Measurements from ENCODE around the gene WDR20.
"Not testable (repeated sequence)": the region's sequence is repeated elsewhere in the genome, so short reads cannot be mapped to it uniquely, and the experiment has no call there.

The WDR20 gene

DNA sequence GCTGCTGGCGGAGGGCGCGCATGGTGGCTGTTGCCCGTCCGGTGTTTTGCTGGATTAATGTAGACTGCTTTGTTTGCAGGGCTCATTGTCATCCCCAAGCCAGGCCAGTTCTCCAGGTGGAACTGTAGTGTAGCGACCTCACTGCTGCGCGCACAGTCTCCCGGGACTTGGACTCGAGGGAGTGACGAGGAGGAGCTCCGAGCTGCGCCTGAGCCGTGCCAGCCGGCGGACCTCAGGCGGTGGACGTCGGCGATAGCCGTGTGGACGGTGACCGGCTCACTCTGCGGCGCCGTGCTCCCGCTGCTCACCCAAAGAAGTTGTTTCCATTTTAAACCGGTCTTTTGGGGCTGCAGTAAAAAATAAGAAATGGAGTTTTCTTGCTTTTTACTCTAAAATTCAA lies 83.1 kb downstream of the WDR20 start:
- no peak for DNase-seq

DNA sequence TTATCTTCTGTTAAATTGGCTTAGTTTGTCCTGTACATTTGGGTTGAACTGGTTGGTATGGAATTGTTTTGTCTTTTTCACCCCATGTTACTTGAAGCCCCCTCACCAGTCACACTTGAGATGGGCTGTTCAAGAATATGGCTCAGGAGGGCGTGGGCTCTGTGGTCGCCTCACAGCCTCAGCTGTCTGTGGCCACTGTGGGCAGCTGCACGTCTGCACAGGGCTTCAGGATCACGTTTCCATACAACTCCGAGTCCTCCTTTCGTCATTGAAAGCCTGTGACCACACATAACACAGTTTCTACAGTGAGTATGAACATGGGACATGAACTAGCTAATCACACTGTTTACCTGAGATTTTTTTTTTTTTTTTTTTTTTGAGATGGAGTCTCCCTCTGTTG lies 84.0 kb downstream of the WDR20 start:
- no peak for DNase-seq

DNA sequence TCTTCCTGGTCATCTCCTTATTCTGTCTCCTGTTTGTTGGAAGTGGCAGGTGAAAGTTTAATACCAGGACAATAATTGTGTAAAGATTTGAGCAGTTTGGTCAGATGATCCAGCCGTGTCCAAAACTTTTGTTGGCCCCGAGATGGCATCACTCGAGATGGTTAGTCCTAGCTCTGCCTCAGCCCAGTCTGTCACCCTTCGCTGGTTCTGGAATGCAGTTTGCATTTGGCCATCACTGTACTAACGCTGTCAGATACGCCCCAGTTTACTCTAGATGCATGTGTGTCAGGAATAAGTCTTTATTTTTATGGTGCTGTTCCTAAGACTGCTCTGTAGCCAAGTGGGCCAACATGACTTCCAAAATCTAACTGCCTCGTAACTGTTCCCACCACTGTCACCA lies 85.7 kb downstream of the WDR20 start:
- no peak for DNase-seq

DNA sequence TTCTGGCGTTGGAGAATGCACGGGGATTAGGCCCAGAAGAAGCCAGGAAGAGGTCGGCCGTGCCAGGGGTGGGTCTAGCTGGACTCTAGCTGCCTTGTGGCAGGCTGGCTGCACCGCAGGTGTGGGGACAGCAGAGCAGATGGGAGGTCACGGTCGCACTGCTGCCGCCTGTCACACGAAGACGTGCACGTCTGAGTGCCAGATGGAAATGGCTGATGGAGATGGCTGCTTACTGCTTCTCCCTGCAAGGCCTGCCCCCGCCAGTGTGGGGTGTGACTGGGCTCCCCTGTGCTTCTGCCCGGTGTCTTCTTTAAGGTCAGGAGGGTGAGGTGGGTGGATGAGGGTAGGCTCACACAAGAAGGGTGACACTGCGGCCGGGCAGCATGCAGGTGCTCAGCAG lies 86.2 kb downstream of the WDR20 start:
- no peak for DNase-seq

DNA sequence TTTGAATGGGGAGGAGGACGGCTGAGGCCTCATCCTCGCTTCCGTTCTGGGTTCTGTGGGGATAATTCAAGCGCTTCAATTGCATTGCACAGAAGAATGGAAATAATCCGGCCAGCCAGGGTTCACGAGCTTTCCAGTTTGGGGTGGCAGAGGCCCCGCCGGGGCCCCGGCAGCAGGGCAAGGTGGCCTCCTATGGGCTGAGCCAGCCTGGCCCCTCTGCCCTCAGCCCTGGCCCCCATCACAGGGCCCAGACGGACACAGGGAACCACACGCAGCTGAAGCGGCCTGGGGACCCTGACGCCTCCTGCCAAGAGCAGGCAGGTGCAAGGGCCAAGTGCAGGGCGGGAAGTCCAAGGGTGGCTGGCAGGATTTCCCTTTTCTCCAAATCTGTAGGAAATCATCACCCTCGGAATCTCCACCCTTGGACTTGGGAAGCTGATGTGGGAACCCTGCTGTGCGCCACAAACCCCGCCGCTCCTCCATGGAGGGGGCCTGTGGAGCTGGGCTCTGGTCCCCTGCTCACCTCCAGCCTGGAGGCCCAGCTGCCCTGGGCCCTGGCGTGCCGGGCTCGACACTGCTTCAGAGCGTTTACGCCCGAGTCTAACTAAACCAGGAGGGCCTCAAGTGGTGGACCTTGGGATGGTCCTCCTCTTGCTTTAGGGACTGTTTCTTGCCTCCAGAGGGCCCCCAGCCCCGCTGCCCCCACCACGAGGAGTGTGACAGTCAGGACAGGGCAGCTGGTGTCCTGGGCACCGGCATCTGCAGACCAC lies 86.8 kb downstream of the WDR20 start:
- DNase-seq, result no peak

DNA sequence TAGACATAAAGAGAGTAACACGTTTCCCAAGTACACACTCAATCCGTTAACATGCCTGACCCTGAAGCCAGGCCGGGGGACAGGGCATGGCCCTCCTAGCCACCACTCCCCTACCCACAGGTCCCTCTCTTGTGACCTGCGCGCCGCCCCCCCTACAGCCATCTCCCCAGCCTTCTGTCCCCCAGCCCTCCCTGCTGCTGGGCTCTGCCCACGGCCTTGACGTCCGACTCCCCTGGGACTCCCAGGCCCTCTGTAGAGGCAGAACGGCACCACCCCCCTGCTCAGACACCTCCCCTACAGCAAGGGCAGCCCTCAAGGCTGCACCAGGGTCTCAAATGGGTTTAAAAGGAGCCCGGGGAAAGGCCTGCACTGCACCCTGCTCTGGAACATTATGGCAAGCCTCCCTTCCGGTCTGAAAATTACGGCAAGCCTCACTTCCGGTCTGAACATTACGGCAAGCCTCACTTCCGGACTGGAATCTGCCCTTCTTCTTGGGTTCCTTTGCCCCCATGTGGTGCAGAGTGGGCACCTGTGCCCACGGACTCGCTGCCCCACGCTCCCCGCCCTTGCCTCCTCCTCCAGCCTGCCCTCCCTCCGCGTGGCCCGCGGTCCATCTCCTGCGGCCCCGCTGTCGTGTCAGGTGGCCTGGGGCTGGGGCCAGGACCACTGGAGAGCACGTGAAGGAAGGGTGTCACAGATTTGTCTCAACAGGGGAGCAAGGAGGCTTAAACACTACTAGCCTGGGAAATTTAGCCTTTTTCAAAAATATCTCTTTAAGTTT lies 87.7 kb downstream of the WDR20 start:
- no peak for DNase-seq

DNA sequence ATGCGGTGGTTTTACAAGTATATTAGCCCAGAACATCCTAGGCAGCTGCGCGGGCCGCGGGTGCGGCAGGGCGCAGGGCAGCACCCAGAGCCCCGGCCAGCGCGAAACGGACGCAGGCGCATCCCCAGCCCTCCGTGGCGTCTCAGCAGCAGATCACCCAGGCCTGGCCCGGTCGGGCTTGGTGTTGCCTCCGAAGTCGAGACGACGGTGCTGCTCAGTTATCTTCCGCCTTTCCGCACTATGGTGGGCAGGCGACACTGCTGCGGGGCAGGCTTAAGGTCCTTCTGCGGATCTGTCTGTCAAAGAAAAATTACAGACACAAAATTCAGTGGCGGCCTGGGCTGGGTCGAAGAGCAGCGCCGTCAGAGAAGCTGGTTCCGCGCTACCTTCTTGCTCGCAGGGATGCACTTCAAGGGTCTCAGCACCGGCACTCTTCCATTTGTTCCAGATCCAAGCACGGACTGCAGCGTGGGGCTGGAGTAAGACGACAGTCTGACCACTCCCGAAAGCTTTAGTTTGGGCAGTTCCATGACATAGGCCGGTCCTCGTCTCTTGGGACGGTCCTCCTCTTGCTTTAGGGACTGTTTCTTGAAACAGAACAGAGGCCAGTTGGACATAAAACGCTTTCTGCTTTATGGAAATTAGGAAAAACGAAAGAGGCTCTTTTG lies 89.5 kb downstream of the WDR20 start:
- no peak for DNase-seq

DNA sequence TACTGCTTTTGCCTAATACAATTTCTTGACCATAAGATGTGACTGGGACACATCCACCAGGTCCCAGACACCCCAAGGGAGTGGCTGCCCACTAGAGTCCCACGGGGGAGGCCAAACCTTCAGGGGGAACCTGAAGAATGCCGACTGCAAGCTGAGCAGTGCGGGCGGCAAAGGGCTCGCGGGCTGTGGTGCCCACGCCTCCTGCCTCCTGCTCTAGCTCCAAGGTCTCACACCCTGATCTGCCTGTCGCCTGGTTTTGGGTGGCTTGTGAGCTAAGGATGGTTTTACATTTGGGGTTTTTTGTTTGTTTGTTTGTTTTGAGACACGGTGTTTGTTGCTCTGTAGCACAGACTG lies 90.0 kb downstream of the WDR20 start:
- no peak for DNase-seq

DNA sequence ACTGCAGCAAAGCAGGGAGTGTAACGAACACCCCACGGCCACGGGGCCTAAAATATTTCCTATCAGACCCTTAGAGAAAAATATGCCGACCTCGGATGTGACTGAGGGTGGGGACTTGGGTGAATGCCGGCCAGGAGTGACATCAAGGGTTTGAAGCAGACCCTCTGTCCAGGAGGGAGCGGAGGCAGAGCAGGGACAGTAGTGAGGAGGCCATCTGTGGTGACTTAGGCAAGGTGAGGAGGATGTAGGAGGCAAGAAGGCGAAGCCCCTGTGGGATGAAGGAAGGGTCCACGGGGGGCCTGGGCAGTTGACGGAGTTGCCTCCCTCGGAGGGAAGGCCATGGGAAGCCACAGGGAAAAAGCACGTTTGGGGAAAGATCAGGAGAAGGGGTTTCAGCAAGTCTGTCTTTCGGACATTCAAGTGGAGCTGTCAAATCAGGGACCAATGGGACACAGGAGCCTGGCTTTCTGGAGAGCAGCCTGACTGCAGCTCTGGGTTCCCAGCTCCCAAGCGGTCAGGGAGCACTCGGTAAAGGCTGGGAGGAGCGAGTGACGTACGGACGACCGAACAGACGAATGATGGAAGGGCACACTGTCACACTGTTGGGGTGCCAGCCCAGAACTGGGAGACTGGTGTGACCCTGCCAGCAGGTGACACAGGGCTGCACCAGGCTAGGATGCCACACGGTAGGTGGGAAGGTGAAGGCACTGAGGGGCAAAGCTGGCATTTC lies 90.9 kb downstream of the WDR20 start:
- DNase-seq, result no peak

DNA sequence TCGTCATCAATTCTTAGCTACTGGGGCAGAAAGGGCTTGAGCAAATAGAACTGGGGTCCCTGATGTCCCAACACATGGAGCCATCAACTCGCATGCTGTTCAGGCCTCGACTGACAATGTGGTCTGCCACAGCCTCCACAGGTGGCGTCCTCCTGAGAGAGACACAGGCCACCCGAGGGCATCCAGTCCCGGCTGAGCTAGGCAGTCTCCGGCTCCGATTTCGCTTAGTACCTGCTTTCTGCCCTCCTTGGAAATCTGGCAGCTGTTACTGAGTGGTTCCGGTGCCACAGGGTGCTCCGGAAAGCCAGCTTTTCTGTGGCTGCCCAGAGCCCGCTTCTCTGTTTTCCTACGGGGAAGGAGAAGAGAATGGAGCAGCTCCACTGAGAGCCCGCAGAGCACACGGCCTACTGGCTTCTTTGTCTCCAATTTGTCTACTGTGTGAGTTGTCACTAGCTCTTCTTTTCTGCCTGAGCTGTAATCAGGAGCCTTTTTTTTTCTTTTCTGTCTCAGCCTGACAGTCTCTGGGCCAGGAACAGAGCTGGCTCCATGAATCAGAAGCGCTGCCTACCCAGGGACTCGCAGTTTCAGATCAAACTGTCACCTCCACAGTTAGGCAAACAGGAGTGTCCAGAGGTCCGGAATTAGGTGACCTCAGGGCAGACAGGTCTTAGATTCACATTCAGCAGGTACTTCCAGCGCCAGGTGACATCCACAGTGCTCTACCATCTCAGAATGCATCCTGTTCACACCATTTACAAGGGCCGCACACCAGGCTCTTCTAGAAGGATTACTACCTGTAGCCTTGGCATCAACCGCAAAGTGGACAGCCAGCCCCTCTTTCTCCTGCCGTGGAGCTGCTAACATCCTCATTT lies 92.0 kb downstream of the WDR20 start:
- no peak for DNase-seq

DNA sequence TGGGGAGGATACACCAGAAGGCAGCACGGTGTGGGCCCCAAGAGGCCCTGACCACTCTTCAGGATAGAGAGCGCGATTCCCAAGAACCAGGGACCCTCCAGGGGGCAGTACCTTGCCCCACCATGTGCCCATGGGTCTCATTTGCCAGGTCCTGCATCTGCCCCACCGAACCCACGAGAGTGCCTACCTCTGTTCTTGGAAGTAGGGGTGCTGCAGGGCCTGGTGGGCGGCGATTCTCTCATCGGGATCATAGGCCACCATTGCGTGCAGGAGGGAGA lies 92.6 kb downstream of the WDR20 start:
- no peak for DNase-seq

DNA sequence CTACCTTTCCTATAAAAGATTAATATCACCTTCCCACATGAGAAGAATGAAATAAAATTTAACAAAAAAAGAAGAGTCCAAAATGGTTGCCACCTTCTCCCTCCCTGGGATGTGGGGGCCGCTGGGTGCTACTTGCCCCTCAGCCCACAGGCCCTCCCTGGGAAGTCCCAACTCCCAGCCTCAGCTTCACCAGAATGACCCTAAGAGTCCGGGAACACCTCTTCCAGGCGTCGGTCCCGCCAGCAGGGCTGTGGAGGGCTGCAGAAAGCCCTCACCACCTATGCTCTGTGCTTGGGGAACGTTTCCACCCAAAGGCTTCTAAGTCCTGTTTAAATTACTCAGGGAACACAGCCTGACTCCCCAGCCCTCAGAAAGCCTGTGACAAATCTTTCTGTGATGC lies 93.4 kb downstream of the WDR20 start:
- no peak for DNase-seq

DNA sequence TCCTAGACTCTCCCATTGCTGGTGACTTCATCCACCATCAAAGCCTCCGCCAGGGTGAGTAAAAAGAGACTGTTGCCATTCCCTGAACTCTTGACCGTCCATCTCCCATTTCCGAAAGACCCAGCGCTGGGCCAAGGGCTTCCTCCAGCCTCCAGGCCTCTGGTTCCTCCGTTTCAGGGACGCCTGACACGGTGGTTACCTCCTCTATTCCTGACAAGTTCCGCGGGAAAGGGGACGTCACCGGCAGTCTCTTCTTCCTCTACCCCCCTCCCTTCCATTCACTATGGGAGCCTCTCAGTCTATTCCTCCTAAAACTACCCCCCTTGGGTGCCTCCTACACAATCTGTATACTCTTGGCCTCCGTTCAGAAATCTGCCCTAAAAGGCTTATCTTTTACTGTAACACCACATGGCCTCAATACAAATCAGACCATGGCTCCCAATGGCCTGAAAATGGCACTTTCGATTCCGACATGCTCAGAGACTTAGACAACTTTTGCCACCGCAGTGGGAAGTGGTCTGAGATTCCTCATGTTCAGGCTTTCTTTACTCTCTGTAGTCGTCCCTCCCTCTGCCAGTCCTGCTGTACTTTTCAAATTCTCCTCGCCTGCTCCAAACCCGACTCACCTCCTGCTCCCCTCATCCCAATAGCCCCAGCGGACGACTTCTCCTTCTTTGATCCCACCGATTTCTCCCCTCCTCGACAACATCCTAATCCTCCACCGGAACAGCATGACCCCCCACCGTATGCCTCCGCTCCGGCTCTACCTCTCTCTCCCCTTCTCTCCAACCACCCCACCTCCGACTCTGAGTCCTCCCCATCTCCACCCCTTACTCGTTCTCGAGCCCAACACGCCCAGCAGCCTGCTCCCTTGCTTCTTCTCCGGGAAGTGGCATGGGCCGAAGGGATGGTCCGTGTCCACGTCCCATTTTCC lies 94.9 kb downstream of the WDR20 start:
- no peak for DNase-seq

DNA sequence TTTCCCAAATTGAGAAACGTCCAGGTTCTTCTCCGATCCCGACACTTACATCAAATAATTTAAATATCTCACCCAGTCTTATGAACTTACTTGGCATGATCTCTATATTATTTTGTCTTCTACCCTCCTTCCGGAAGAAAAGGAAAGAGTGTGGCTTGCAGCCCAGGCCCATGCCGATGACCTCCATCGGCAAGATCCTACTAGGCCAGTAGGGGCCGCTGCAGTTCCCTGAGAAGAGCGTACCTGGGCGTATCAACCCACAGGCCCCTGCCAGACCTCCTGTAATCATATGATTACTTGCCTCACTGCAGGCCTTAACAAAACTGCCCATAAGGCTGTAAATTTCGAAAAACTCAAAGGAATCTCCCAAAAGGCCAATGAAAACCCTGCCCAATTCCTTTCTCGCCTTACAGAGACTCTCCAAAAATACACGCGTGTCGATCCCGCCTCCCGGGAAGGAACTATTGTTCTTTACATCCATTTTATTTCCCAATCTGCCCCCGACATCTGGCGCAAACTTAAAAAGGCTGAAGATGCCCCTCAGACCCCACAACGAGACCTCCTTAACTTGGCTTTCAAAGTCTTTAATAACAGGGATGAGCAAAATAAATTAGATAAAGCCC lies 95.7 kb downstream of the WDR20 start:
- DNase-seq, result peak; percentile 73

DNA sequence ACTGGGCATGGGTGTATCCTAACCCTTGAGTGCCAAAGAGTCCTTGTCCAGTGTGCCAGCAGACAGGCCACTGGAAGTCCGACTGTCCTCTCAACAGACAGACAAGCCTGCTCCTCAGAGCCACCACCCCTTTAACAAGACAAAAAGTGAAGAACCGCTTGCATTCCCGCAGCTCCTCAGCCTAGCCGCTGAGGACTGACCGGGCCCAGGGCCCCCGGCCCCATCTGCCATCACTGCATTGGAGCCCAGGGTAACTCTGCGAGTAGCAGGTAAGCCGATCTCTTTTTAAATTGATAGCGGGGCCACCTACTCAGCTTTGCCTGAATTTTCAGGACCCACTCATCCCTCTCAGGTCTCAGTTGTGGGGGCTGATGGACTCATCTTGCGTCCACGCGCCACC lies 96.3 kb downstream of the WDR20 start:
- no peak for DNase-seq

DNA sequence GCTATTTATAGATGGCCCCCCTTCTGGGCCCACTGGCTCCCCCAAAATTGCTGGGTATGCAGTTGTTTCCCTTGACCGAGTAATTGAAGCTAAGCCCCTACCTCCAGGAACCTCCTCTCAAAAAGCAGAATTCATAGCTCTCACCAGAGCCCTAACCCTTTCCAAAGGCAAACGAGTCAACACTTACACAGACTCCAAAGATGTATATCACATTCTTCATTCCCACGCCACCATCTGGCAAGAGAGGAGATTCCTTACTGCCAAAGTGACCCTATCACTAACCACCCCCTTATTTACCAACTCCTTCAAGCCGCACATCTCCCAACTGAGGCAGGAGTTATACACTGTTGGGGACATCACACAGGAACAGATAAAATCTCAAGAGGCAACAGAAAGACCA lies 98.4 kb downstream of the WDR20 start:
- DNase-seq, result no peak

DNA sequence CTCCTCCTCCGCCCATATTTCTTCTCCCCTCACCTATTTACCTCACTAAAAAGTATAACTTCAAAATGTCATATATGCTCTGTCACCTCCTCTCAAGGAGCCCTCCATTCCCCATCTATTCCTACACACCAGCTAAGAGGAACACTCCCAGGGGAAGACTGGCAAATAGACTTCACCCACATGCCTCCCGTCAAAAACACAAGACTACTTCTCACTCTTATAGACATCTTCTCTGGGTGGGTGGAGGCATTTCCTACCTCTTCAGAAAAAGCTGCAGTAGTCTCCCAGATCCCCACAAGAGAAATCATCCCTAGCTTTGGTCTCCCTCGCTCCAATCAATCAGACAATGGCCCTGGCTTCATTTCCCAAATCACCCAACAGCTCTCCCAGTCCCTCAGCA lies 99.1 kb downstream of the WDR20 start:
- no peak for DNase-seq

DNA sequence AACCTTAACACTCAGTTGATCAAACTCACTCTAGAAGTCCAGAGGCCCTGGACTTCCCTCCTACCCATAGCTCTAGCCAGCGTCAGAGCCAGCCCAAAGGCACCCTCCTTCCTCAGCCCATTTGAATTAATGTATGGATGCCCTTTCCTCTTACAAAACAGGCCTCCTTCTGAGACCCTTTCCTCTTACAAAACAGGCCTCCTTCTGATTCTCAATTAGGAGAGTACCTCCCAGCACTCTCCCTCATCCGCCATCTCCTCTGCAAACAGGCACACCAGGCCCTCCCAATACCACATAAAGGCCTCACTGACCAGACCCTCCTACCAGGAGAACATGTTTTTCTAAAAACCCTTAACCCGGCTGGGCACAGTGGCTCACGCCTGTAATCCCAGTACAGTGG lies 99.5 kb downstream of the WDR20 start:
- no peak for DNase-seq

DNA sequence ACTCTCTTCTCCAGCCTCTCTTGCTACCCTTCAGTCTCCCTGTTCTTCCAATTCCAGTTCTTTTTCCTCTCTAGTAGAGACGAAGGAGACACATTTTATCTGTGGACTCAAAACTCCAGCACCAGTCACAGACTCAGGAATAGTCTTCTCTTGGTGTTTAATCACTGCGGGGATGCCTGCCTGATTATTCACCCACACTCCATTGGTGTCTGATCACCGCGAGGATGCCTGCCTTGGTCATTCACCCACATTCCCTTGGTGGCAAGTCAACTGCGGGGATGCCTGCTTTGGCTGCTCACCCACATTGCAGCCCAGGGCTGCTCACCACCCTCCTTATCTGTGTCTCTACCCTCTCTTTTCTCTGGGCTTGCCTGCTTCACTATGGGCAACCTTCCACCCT lies 100.8 kb downstream of the WDR20 start:
- not testable (repeated sequence) for DNase-seq

DNA sequence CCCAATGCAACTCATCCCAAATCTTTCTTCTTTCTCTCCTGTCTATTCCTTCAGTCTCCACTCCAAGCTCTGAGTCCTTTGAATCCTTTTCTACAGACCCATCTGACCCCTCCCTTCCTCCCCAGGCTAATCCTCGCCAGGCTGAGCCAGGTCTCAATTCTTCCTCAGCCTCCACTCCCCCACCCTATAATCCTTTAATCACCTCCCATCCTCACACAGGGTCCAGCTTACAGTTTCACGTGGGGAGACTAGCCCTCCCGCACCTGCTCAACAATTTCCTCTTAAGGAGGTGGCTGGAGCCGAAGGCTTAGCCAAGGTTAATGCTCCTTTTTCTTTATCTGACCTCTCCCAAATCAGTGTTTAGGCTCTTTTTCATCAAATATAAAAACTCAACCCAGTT lies 101.5 kb downstream of the WDR20 start:
- DNase-seq, result no peak

DNA sequence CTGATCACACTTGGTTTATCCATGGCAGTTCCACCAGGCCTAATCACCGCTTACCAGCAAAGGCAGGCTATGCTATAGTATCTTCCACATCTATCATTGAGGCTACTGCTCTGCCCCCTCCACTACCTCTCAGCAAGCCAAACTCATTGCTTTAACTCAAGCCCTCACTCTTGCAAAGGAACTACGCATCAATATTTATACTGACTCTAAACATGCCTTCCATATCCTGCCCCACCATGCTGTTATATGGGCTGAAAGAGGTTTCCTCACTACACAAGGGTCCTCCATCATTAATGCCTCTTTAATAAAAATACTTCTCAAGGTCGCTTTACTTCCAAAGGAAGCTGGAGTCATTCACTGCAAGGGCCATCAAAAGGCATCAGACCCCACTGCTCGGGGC lies 104.1 kb downstream of the WDR20 start:
- not testable (repeated sequence) for DNase-seq

Data from activated gamma-delta T cell treated with Interleukin-2 at 50 U/mL for 16 hours (primary cell).